ENCODE results near the gene RAMP3. TPM values are rescaled to one million over a fixed set of nuclear protein-coding genes. Genes with fewer than 3 reads are reported as not detected.

The RAMP3 gene
- total RNA-seq, 1 experiment from 2014 or later: 0.13 TPM

DNA sequence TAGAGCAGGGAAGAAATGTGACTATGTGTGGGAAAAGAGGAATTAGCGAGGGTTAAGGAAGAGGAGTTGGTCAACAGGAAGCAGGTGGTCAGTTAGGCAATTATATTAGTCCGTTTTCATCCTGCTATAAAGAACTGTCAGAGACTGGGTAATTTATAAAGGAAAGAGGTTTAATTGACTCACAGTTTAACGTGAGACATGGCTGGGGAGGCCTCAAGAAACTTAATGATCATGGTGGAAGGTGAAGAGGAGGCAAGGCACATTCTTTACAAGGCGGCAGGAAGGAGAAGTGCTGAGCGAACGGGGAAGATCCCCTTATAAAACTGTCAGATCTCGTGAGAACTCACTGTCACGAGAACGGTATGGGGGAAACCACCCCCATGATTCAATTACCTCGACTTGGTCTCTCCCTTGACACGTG lies 35.0 kb downstream of the RAMP3 start:
- intact Hi-C loops (cut with micrococcal nuclease; ENCODE audit: unreplicated experiment): no loop called here
- H3K27ac ChIP-seq (ENCODE audit: low read length): no peak overlapping the region
- peaks cover 8% of the 10 kb centered on the region for H3K27me3 ChIP-seq (ENCODE audit: control insufficient read depth, insufficient read depth, low read length)
- ChIA-PET POLR2A (no interaction called here), CTCF (no interaction called here)
- in situ Hi-C loops (cut with HindIII; ENCODE audit: low pct_unique_long_range_greater_than_20kb, low sequenced_read_pairs): no loop called here
- no TSS peak for BruUV-seq (replicated peaks)
- no peaks in the 10 kb centered on the region for H3K4me1 ChIP-seq (ENCODE audit: control insufficient read depth, insufficient read depth, low read length)
- H3K4me3 ChIP-seq (ENCODE audit: low read depth in 2 of 2, low read length in 2 of 2): no peak overlapping the region
- no peaks in the 10 kb centered on the region for H3K36me3 ChIP-seq (ENCODE audit: control insufficient read depth, insufficient read depth, low read length)
- no peak for TF ChIP-seq SIN3A (IDR thresholded peaks at IDR 0.05; ENCODE audit: borderline replicate concordance, insufficient read depth, low read depth, low read length)
- TF ChIP-seq POLR2AphosphoS5 (IDR thresholded peaks at IDR 0.05; ENCODE audit: low read depth, low read length): no peak
- TF ChIP-seq, protein P1, sequence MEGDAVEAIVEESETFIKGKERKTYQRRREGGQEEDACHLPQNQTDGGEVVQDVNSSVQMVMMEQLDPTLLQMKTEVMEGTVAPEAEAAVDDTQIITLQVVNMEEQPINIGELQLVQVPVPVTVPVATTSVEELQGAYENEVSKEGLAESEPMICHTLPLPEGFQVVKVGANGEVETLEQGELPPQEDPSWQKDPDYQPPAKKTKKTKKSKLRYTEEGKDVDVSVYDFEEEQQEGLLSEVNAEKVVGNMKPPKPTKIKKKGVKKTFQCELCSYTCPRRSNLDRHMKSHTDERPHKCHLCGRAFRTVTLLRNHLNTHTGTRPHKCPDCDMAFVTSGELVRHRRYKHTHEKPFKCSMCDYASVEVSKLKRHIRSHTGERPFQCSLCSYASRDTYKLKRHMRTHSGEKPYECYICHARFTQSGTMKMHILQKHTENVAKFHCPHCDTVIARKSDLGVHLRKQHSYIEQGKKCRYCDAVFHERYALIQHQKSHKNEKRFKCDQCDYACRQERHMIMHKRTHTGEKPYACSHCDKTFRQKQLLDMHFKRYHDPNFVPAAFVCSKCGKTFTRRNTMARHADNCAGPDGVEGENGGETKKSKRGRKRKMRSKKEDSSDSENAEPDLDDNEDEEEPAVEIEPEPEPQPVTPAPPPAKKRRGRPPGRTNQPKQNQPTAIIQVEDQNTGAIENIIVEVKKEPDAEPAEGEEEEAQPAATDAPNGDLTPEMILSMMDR (IDR thresholded peaks at IDR 0.05): no peak
- TF ChIP-seq, protein P2, sequence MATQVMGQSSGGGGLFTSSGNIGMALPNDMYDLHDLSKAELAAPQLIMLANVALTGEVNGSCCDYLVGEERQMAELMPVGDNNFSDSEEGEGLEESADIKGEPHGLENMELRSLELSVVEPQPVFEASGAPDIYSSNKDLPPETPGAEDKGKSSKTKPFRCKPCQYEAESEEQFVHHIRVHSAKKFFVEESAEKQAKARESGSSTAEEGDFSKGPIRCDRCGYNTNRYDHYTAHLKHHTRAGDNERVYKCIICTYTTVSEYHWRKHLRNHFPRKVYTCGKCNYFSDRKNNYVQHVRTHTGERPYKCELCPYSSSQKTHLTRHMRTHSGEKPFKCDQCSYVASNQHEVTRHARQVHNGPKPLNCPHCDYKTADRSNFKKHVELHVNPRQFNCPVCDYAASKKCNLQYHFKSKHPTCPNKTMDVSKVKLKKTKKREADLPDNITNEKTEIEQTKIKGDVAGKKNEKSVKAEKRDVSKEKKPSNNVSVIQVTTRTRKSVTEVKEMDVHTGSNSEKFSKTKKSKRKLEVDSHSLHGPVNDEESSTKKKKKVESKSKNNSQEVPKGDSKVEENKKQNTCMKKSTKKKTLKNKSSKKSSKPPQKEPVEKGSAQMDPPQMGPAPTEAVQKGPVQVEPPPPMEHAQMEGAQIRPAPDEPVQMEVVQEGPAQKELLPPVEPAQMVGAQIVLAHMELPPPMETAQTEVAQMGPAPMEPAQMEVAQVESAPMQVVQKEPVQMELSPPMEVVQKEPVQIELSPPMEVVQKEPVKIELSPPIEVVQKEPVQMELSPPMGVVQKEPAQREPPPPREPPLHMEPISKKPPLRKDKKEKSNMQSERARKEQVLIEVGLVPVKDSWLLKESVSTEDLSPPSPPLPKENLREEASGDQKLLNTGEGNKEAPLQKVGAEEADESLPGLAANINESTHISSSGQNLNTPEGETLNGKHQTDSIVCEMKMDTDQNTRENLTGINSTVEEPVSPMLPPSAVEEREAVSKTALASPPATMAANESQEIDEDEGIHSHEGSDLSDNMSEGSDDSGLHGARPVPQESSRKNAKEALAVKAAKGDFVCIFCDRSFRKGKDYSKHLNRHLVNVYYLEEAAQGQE (IDR thresholded peaks at IDR 0.05; ENCODE audit: insufficient read depth in 1 of 2, low read depth in 2 of 2, low read length in 1 of 2): no peak
- no peak for TF ChIP-seq TCF7L2 (IDR thresholded peaks at IDR 0.05; ENCODE audit: low read depth, low read length)
- ATAC-seq (no peak), DNase-seq (ENCODE audit: low read depth, low spot score) (no peak)
- H3K9me3 ChIP-seq (ENCODE audit: control insufficient read depth, insufficient read depth, low read depth, low read length): no peaks in the 10 kb centered on the region

DNA sequence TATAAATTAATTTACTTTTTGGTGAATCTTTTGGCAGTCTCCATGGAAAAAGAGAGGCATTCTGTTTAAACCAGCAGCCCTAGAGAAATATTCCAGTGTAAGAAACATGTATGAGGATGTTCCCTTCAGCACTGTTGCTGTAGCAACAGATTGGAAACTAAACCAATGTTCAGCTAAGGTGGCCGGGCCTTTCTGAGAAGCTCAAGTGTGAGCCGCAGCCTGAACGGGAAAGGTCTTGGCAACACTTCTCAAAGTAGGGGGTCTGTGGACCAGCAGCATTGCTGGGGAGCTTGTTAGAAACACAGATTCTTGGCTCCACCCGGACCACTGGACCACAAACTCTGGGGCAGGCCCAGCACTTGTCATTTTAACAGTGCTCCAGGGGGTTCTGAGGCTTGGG lies 36.2 kb downstream of the RAMP3 start:
- H3K4me3 ChIP-seq (ENCODE audit: low read depth in 2 of 2, low read length in 2 of 2): no peak overlapping the region
- TF ChIP-seq SIN3A (IDR thresholded peaks at IDR 0.05; ENCODE audit: borderline replicate concordance, insufficient read depth, low read depth, low read length) (no peak), TCF7L2 (IDR thresholded peaks at IDR 0.05; ENCODE audit: low read depth, low read length) (no peak), POLR2AphosphoS5 (IDR thresholded peaks at IDR 0.05; ENCODE audit: low read depth, low read length) (no peak)
- TF ChIP-seq, protein P2 (IDR thresholded peaks at IDR 0.05; ENCODE audit: insufficient read depth in 1 of 2, low read depth in 2 of 2, low read length in 1 of 2): no peak
- TF ChIP-seq, protein P1 (IDR thresholded peaks at IDR 0.05): no peak
- POLR2A ChIA-PET: no interaction called here
- intact Hi-C loops (cut with micrococcal nuclease; ENCODE audit: unreplicated experiment) (no loop called here), in situ Hi-C loops (cut with HindIII; ENCODE audit: low pct_unique_long_range_greater_than_20kb, low sequenced_read_pairs) (no loop called here)
- peaks cover 8% of the 10 kb centered on the region for H3K27me3 ChIP-seq (ENCODE audit: control insufficient read depth, insufficient read depth, low read length)
- CTCF ChIA-PET: no interaction called here
- no TSS peak for BruUV-seq (replicated peaks)
- DNase-seq (ENCODE audit: low read depth, low spot score) (no peak), ATAC-seq (no peak)
- H3K27ac ChIP-seq (ENCODE audit: low read length): no peak overlapping the region
- H3K36me3 ChIP-seq (ENCODE audit: control insufficient read depth, insufficient read depth, low read length): no peaks in the 10 kb centered on the region
- no peaks in the 10 kb centered on the region for H3K4me1 ChIP-seq (ENCODE audit: control insufficient read depth, insufficient read depth, low read length)
- no peaks in the 10 kb centered on the region for H3K9me3 ChIP-seq (ENCODE audit: control insufficient read depth, insufficient read depth, low read depth, low read length)

Data from Panc1 (cell line).